H9 (cell line): ENCODE results near the gene TSPAN17. TPM values are rescaled to one million over a fixed set of nuclear protein-coding genes. Genes with fewer than 3 reads are reported as not detected.

Experiments used
- DNase-seq: peaks from one replicate; pipeline ENCODE4 v3.0.0-alpha.2; 2017
- H2AFZ ChIP-seq: one replicate; pipeline ENCODE4 v1.6.1; 2013; ENCODE audit warnings: mild to moderate bottlenecking, low read length, control low read depth, moderate library complexity
- H2AK5ac ChIP-seq: 2 replicates; pipeline ENCODE4 v1.6.1; 2013; ENCODE audit warnings: low read length, control low read depth, mixed read lengths; ENCODE audit not compliant: insufficient read length
- H2BK120ac ChIP-seq: one replicate; pipeline ENCODE4 v1.6.1; 2013; ENCODE audit warnings: low read depth, mild to moderate bottlenecking, low read length, control low read depth, inconsistent platforms; ENCODE audit not compliant: poor library complexity, severe bottlenecking
- H2BK12ac ChIP-seq: 2 replicates; pipeline ENCODE4 v1.6.1; 2013; ENCODE audit warnings: low read length, control low read depth, mixed read lengths, low read depth; ENCODE audit not compliant: insufficient read length
- H2BK15ac ChIP-seq: 2 replicates; pipeline ENCODE4 v1.6.1; 2013; ENCODE audit warnings: low read depth, low read length, control low read depth
- H2BK20ac ChIP-seq: one replicate; pipeline ENCODE4 v1.6.1; 2013; ENCODE audit warnings: low read depth, mild to moderate bottlenecking, low read length, control low read depth, inconsistent platforms; ENCODE audit not compliant: poor library complexity, severe bottlenecking
- H2BK5ac ChIP-seq: 2 replicates; pipeline ENCODE4 v1.6.1; 2013; ENCODE audit warnings: low read length, control low read depth, mixed read lengths; ENCODE audit not compliant: insufficient read length
- H3K14ac ChIP-seq: 2 replicates; pipeline ENCODE4 v1.6.1; 2013; ENCODE audit warnings: low read length, control low read depth; ENCODE audit not compliant: insufficient read depth
- H3K18ac ChIP-seq: 2 replicates; pipeline ENCODE4 v1.6.1; 2013; ENCODE audit warnings: low read depth, mild to moderate bottlenecking, mixed read lengths, low read length, control low read depth; ENCODE audit not compliant: insufficient read length
- H3K23ac ChIP-seq: 2 replicates; pipeline ENCODE4 v1.6.1; 2013; ENCODE audit warnings: low read length, control low read depth, mixed read lengths, low read depth; ENCODE audit not compliant: insufficient read length
- H3K23me2 ChIP-seq: 2 replicates; pipeline ENCODE4 v1.6.1; 2013; ENCODE audit warnings: low read depth, mild to moderate bottlenecking, mixed read lengths, low read length, control low read depth; ENCODE audit not compliant: insufficient read length, poor library complexity, severe bottlenecking
- H3K27ac ChIP-seq: 2 replicates; pipeline ENCODE4 v1.5.1; 2013; ENCODE audit warnings: low read length, control low read depth, mixed read lengths, low read depth; ENCODE audit not compliant: insufficient read length
- H3K27me3 ChIP-seq: 2 replicates; pipeline ENCODE4 v1.6.1; 2013; ENCODE audit warnings: low read length, control low read depth, inconsistent platforms; ENCODE audit not compliant: insufficient read depth
- H3K4ac ChIP-seq: 2 replicates; pipeline ENCODE4 v1.6.1; 2013; ENCODE audit warnings: low read depth, mild to moderate bottlenecking, control low read depth, inconsistent platforms, low read length, moderate library complexity
- H3K4me1 ChIP-seq: 2 replicates; pipeline ENCODE4 v1.6.1; 2013; ENCODE audit warnings: low read length, control low read depth, inconsistent platforms; ENCODE audit not compliant: insufficient read depth
- H3K4me2 ChIP-seq: 2 replicates; pipeline ENCODE4 v1.6.1; 2013; ENCODE audit warnings: low read length, control low read depth, mixed read lengths; ENCODE audit not compliant: insufficient read length, insufficient read depth
- H3K56ac ChIP-seq: 2 replicates; pipeline ENCODE4 v1.6.1; 2013; ENCODE audit warnings: low read depth, mild to moderate bottlenecking, mixed read lengths, low read length, control low read depth; ENCODE audit not compliant: insufficient read length
- H3K79me1 ChIP-seq: 2 replicates; pipeline ENCODE4 v1.6.1; 2013; ENCODE audit warnings: low read depth, mild to moderate bottlenecking, moderate library complexity, low read length, control low read depth, inconsistent platforms; ENCODE audit not compliant: insufficient read depth, poor library complexity, severe bottlenecking
- H3K79me2 ChIP-seq: 2 replicates; pipeline ENCODE4 v1.6.1; 2013; ENCODE audit warnings: low read length, control low read depth, inconsistent platforms; ENCODE audit not compliant: insufficient read depth
- H3K9ac ChIP-seq: 2 replicates; pipeline ENCODE4 v1.6.1; 2013; ENCODE audit warnings: low read length, control low read depth, mixed read lengths; ENCODE audit not compliant: insufficient read length; ENCODE audit errors: extremely low read depth
- H3K9me3 ChIP-seq: one replicate; pipeline ENCODE4 v1.6.1; 2013; ENCODE audit warnings: low read depth, low read length, inconsistent platforms; ENCODE audit not compliant: control insufficient read depth
- H3T11ph ChIP-seq: one replicate; pipeline ENCODE4 v1.6.1; 2013; ENCODE audit warnings: mild to moderate bottlenecking, low read length, control low read depth, inconsistent platforms
- H4K20me1 ChIP-seq: one replicate; pipeline ENCODE4 v1.6.1; 2013; ENCODE audit not compliant: control insufficient read depth, insufficient read length, insufficient read depth
- H4K5ac ChIP-seq: 2 replicates; pipeline ENCODE4 v1.6.1; 2013; ENCODE audit warnings: low read depth, mild to moderate bottlenecking, mixed read lengths, low read length, control low read depth; ENCODE audit not compliant: insufficient read length
- H4K8ac ChIP-seq: replicated peaks from 2 replicates; pipeline ENCODE4 v1.6.1; 2013; ENCODE audit warnings: low read length, control low read depth, mixed read lengths, low read depth; ENCODE audit not compliant: insufficient read length
- H4K91ac ChIP-seq: 2 replicates; pipeline ENCODE4 v1.6.1; 2013; ENCODE audit warnings: low read depth, mild to moderate bottlenecking, moderate library complexity, mixed read lengths, low read length, control low read depth; ENCODE audit not compliant: insufficient read length
- H3K27ac Mint-ChIP-seq, 3 experiments: 2 replicates in 2 of 3; 3 replicates in 1 of 3; pipeline ENCODE4 v1.8.0; 2020 to 2021; ENCODE audit warnings: mixed read lengths in 3 of 3, mild to moderate bottlenecking in 1 of 3, moderate library complexity in 1 of 3
- H3K27me3 Mint-ChIP-seq: 2 replicates; pipeline ENCODE4 v1.8.0; 2021; ENCODE audit warnings: low read depth, mild to moderate bottlenecking, moderate library complexity, mixed read lengths
- H3K36me3 Mint-ChIP-seq, 3 experiments: 2 replicates in 2 of 3; 3 replicates in 1 of 3; pipeline ENCODE4 v1.8.0; 2020 to 2021; ENCODE audit warnings: low read depth in 3 of 3, mixed read lengths in 3 of 3; ENCODE audit not compliant: insufficient read depth in 1 of 3
- H3K4me1 Mint-ChIP-seq, 2 experiments: 2 replicates each; pipeline ENCODE4 v1.8.0; 2020; ENCODE audit warnings: mixed read lengths in 2 of 2
- H3K4me3 Mint-ChIP-seq, 2 experiments: 2 replicates in 1 of 2; 3 replicates in 1 of 2; pipeline ENCODE4 v1.8.0; 2020 to 2021; ENCODE audit warnings: mild to moderate bottlenecking in 2 of 2, mixed read lengths in 2 of 2, moderate library complexity in 1 of 2
- H3K9me3 Mint-ChIP-seq, 2 experiments: 2 replicates in 1 of 2; 3 replicates in 1 of 2; pipeline ENCODE4 v1.8.0; 2020; ENCODE audit warnings: mild to moderate bottlenecking in 2 of 2, mixed read lengths in 2 of 2, moderate library complexity in 1 of 2
- CTCF ChIP-seq: fragments of 200-600 bp; sonication (generic); conservative IDR thresholded peaks from 3 replicates; pipeline ENCODE4 v1.8.0; 2021; ENCODE audit warnings: antibody characterized with exemption, mild to moderate bottlenecking
- WGBS: extraction: QIAGEN DNeasy Blood & Tissue Kit; methylation state at CpG from one replicate; pipeline ENCODE4 v1.1.7; 2013; ENCODE audit warnings: missing lambda C conversion rate, low lambda C conversion rate, mixed read lengths; ENCODE audit not compliant: insufficient read length; ENCODE audit errors: extremely low coverage; 5-methylcytosine and 5-hydroxymethylcytosine counted together
- total RNA-seq: library from RNA; stranded (reverse); gene quantifications from 2 replicates; pipeline ENCODE4 v1.2.1, GENCODE V29; 2021

The TSPAN17 gene
- total RNA-seq, 1 experiment from 2014 or later, result 46.8 TPM

- Histone ChIP-seq H2AK5ac (no peak overlapping the region), H4K20me1 (no peaks in the 10 kb centered on the region), H2AFZ (no peak overlapping the region), H2BK120ac (no peak overlapping the region), H3K23ac (no peak overlapping the region), H3K4ac (no peak overlapping the region), H3T11ph (no peak overlapping the region), H3K18ac (no peak overlapping the region), H3K79me1 (no peaks in the 10 kb centered on the region), H2BK15ac (no peak overlapping the region), H3K4me1 (no peaks in the 10 kb centered on the region), H3K79me2 (no peaks in the 10 kb centered on the region), H3K9ac (no peak overlapping the region), H3K14ac (no peak overlapping the region), H2BK12ac (no peak overlapping the region), H3K27ac (no peak overlapping the region), H4K8ac (no peak overlapping the region), H2BK20ac (no peak overlapping the region), H2BK5ac (no peak overlapping the region), H4K91ac (no peak overlapping the region), H3K56ac (no peak overlapping the region), H3K27me3 (no peaks in the 10 kb centered on the region), H3K4me2 (no peak overlapping the region), H3K23me2 (no peaks in the 10 kb centered on the region), H3K9me3 (no peaks in the 10 kb centered on the region), H4K5ac (no peak overlapping the region)
- Mint-ChIP-seq H3K4me3 (0 out of 5 replicates have a peak overlapping the region, but pooled peaks of 1 of the 2 experiments have one; percentile 38), H3K9me3 (no peaks in the 10 kb centered on the region), H3K27ac (peak overlapping the region in 2 of 3 experiments; percentile 53 to 80; a peak in 2 of 7 replicates), H3K36me3 (peaks cover 4 to 28% (median 19%) of the 10 kb centered on the region in 3 experiments; a peak in 6 of 7 replicates), H3K27me3 (no peaks in the 10 kb centered on the region; the same call in 1 of the 2 replicates), H3K4me1 (peaks cover 4 to 7% of the 10 kb centered on the region in 2 experiments; a peak in 3 of 4 replicates)
- peak; percentile 95 for TF ChIP-seq CTCF
- DNase-seq, result peak; percentile 84
- WGBS, result no CpG with 5 or more reads among the region's 14 CpGs
Measured at GRCh38 chr5:176658007-176658599, 10.8 kb downstream of the TSPAN17 start.
